ENCODE results near the gene CMKLR1.

GRCh38 chr12:108316176-108317086, 22.7 kb downstream of the CMKLR1 start:
- TF ChIP-seq CTCF (IDR thresholded peaks at IDR 0.05; ENCODE audit: extremely low read depth in 1 of 2, insufficient read depth in 1 of 2, low read depth in 1 of 2, low read length in 2 of 2) (no peak), POLR2AphosphoS5 (IDR thresholded peaks at IDR 0.05; ENCODE audit: insufficient read depth, low read depth, low read length) (no peak), EZH2 (IDR thresholded peaks at IDR 0.05; ENCODE audit: borderline replicate concordance, low read depth, low read length, severe bottlenecking) (no peak), POLR2A (IDR thresholded peaks at IDR 0.05; ENCODE audit: low read depth, low read length) (no peak), FOS (IDR thresholded peaks at IDR 0.05; ENCODE audit: borderline replicate concordance, insufficient read depth, low read length) (no peak), MYC (IDR thresholded peaks at IDR 0.05; ENCODE audit: low read depth, low read length) (no peak), GATA2 (IDR thresholded peaks at IDR 0.05; ENCODE audit: insufficient read depth, insufficient read length, low read depth, low read length) (no peak)
- TF ChIP-seq, protein P1, sequence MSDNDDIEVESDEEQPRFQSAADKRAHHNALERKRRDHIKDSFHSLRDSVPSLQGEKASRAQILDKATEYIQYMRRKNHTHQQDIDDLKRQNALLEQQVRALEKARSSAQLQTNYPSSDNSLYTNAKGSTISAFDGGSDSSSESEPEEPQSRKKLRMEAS (IDR thresholded peaks at IDR 0.05; ENCODE audit: insufficient read depth, insufficient read length) = no peak
